GM19438 (cell line): ENCODE data around the gene RRP1B.
"Not testable (repeated sequence)": the region's sequence is repeated elsewhere in the genome, so short reads cannot be mapped to it uniquely, and the experiment has no call there.

Experiments
- ATAC-seq: cut with Tn5 transposase; IDR thresholded peaks from one replicate; pipeline ENCODE4 v1.9.1; 2021; ENCODE audit warnings: low read depth; ENCODE audit not compliant: unreplicated experiment

RRP1B gene

GRCh38 chr21:43639470-43640353 lies 19.6 kb upstream of the RRP1B start:
- ATAC-seq: no peak

- ATAC-seq: no peak
These were observed 19.0 kb upstream of the RRP1B start for GRCh38 chr21:43640400-43640799.

DNA sequence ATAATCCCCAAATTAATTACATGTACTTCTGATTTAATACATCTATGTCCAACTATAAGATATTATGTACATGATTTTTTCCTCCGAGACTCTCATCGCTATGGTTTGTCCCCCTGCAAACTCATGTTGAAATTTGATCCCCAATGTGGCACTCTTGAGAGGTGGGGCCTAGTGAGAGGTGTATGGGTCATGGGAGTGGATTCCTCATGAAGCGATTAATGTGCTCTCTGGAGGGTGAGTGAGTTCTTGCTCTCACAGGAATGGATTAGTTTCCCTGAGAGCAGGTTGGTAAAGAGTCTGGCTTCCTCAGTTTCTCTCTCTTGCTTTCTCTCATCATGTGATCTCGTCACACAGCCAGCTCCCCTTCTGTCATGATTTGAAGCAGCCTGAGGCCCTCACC lies 16.2 kb upstream of the RRP1B start:
- no peak for ATAC-seq

- no peak for ATAC-seq
These were observed 15.3 kb upstream of the RRP1B start for GRCh38 chr21:43644071-43644470.

DNA sequence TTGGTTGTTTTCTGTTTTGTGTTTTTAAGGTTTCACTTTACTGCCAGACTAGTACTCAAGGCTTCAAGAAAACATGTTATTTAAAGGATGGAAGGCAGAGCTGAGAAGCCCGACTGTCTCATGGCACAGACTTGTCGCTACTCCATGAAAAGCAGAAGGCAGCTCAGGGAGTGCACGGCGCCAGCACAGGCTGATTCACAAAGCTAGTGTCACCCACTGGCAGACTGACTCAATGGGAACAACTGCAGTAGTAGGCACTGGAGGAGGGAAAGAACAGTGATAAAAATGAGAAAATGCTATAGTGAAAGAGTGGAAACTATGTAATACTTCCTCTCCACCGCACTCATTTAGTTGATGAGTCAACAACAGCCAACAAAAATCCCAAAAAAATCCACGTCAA lies 14.8 kb upstream of the RRP1B start:
- no peak for ATAC-seq

DNA sequence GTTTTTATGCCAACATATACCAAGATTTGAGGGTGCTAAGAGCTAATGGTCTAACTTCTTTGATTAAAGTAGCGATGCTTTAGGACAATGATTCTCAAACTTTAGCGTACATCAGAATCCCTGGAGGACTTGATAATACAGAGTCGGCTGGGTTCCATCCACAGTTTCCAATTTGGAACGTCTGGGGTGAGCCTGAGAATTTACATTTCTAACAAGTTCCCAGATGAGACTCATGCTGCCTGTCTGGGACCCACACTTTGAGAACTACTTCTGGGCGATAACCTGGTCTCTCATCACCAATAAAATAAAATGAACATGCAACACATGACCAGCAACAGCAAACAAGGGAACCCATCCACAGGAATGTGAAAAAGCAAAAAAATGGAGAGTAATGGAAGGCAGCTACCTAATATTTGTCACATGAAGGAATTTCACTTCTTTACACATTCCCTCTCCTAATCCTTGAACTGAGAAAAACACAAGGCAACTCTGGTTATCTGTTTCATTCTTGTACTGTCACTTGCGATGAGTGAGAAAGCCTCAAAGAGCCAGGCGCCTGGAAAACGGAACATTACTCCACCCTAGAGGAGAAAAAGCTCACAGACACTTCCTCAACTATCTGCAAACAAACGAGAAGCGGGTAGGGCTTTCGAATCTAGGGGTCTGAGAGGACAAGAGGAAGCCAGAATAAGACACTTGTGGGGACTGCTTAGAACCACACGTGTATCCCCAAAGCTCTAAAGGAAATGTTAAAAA lies 14.0 kb upstream of the RRP1B start:
- no peak for ATAC-seq

- no peak for ATAC-seq
These were observed 13.4 kb upstream of the RRP1B start for GRCh38 chr21:43645976-43646375.

- no peak for ATAC-seq
These were observed 12.7 kb upstream of the RRP1B start for GRCh38 chr21:43646550-43647260.

- no peak for ATAC-seq
These were observed 11.2 kb upstream of the RRP1B start for GRCh38 chr21:43648171-43648570.

GRCh38 chr21:43651926-43652325 lies 7.4 kb upstream of the RRP1B start:
- ATAC-seq: not testable (repeated sequence)

DNA sequence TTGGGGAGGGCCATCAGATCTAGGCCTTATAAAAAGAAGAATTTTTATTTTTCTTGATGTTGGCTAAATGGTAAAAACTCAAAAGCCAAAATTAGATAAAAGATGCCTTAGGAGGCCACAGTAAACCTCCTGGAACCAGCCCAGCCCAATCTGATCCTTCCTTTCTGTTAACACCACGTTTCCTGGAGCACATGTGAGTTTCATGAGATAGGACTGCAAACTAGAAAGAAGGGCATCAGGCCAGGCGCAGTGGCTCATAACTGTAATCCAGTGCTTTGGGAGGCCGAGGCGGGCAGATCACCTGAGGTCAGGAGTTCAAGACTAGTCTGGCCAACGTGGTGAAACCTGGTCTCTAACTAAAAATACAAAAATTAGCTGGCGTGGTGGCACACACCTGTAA lies 6.7 kb upstream of the RRP1B start:
- no peak for ATAC-seq

DNA sequence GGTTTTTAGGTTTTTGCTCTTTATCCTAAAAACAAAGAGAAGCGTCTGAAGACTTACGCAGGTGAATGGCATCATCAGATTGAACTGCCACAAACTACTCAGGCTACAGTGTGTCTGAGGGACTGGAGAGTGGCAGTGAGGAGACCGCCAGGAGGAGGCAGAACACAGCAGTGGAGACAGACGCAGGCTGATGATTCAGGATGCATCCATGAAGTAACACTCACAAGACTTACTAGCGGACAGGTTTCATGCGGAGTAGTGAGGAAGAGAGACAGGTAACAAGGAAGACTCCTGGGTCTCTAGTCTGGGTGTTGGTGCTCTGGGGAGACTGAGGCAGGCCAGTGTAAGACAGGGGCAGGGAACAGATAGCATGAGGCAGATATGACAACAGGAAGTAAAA lies 5.7 kb upstream of the RRP1B start:
- ATAC-seq: no peak

DNA sequence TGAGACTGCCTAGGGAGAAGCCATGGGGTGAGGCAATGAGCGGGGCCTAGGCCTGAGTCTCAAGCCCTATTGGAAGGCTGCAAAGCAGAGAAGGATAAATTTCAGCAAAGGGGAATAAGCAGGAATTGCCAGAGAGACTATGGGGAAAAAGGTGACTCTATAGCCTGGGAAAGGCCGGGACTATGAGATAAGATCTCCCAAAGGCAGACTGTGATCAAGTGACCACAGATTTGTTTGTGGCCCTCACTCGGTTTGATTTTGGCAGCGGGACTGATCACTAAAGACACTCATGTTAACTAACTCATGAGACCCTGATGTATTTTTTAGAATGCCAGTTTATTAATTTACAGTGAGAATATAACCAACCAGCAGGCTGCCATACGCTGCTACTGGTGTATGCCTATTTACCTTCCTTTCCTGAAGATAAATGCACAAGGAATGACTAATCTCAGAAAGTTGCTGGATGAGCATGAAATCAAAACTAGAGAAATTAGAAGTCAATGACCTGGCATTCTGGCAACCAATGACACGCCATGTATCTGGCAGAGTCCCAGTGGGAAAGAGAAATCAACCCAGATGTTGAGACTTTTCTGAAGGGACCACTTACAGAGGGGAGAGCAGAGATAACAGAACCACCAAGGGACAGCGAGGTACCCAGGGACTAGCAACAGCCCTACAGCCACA lies 4.4 kb upstream of the RRP1B start:
- ATAC-seq: no peak

DNA sequence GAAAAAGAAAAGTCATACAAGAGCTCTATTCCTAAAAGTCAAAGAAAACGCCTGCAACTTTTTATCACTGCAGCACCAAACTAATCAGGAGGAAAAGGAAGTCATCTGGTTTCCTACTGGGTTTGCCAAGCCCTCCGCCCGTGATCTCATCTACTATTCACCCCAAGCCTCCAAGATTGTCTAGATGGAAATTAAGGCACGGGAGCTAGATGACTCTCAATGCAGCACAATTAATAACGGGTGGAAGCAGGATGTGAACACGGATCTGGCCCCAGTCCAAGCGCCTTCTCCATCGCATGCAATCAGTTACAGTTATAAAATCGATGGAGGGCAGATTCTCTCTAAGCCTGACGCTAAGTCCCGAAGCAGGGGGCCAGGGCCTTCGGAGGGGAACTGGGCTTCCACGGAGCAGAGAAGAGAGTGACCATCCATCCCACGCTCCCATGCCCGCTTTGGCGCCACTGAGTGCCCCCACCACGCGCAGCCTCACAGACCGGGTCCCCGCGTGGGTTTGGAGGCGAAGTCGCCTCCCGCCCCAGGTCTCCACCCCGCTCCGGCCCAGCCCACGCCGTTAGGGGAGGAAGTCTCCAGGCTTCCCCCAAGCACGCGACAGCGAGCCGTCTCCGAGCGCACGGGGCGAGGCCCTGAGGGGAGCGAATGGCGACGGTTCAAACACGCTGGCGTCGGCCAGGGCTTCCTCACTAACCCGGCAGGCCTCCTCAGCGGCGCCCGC lies 1.8 kb upstream of the RRP1B start:
- ATAC-seq: no peak

- ATAC-seq: no peak
These were observed 1.1 kb upstream of the RRP1B start for GRCh38 chr21:43658088-43658741.

- ATAC-seq: no peak
These were observed 608 bp upstream of the RRP1B start for GRCh38 chr21:43658769-43659135.

DNA sequence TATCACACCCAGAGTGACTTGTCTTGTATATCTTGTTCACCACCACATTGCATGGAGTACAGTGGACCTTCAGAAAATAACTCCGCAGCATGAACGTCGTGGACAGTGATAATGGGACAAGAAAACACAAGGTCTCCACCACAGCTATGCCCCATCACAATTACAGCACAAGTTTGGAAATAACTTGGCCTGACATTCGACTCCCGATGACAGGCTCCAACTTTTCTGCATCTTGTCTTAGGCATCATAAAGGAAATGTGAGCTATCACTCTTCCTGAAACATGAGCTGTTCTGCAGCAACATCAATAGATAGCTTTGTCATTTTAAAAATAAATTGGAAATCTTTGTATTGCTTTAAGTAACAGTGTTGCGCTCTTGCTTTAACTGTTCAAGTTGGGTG lies 2.9 kb downstream of the RRP1B start:
- ATAC-seq: no peak

DNA sequence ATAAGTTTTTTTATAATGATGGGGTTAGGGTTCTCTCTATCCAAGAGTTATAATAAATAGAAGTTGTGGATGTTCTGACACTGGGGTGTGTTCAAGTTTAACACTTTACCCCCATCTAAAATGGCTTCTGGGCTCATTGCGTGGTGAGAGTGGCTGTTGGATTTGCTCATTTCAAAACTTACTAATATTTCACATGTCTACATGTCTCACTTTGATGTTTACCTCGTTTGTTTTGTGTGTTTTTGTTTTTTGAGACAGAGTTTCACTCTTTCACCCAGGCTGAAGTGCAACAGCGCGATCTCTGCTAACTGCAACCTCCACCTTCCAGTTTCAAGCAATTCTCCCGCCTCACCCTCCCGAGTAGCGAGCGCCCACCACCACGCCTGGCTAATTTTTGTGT lies 3.7 kb downstream of the RRP1B start:
- no peak for ATAC-seq

- ATAC-seq: no peak
These were observed 5.0 kb downstream of the RRP1B start for GRCh38 chr21:43664358-43664757.

DNA sequence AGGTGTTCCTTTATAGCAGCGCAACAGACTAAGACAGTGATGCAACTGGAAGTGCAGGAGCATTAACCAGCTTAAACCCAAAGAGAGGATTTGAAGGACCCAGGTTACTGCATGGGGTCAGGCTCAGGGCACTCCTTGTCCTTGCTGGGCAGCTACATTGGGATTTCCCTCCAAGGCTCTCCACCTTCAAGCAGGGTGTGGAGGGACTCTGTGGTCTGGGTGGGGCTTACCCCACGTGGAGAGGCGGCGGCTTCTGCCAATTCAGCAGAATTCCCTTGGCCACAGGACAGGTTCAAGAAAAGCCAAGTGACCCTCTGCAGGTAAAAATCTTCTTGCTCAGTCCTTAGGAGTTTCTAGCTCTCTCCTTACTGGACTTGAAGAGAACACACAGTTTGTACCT lies 6.5 kb downstream of the RRP1B start:
- ATAC-seq: no peak
